HEK293T (cell line): ENCODE results near the gene TGM2.

Experiments used
- CTCF ChIA-PET: fragments of 350-600 bp; formaldehyde crosslinking; extraction: SDS; loops from one replicate; lab custom pipeline; 2021; ENCODE audit warnings: antibody characterized with exemption, inconsistent platforms; lab: Yijun Ruan, JAX
- POLR2A ChIA-PET: fragments of 350-600 bp; formaldehyde crosslinking; extraction: SDS; loops from one replicate; lab custom pipeline; 2020; ENCODE audit warnings: antibody characterized with exemption, inconsistent platforms; lab: Yijun Ruan, JAX
- DNase-seq: peaks from one replicate; pipeline ENCODE4 v3.0.0; 2012; ENCODE audit warnings: mixed read lengths; ENCODE audit errors: extremely low spot score
- ARNT ChIP-seq: fragments of 450-650 bp; IDR thresholded peaks from 2 replicates; pipeline ENCODE4 v1.6.1; 2017; ENCODE audit warnings: mild to moderate bottlenecking
- BHLHE40 ChIP-seq: fragments of 450-650 bp; IDR thresholded peaks from 2 replicates; pipeline ENCODE4 v1.6.1; 2016; ENCODE audit warnings: mild to moderate bottlenecking, moderate library complexity, borderline replicate concordance
- CTBP1 ChIP-seq: fragments of 450-650 bp; IDR thresholded peaks from 2 replicates; pipeline ENCODE4 v1.6.1; 2016; ENCODE audit warnings: borderline replicate concordance
- ELF4 ChIP-seq: fragments of 450-650 bp; IDR thresholded peaks from 2 replicates; pipeline ENCODE4 v1.6.1; 2017; ENCODE audit warnings: antibody characterized with exemption
- FOXA1 ChIP-seq: fragments of 450-650 bp; IDR thresholded peaks from 2 replicates; pipeline ENCODE4 v1.6.1; 2016; ENCODE audit warnings: mild to moderate bottlenecking
- FOXK2 ChIP-seq: fragments of 450-650 bp; IDR thresholded peaks from 2 replicates; pipeline ENCODE4 v1.6.1; 2016; ENCODE audit warnings: mild to moderate bottlenecking
- FOXM1 ChIP-seq: fragments of 450-650 bp; IDR thresholded peaks from 2 replicates; pipeline ENCODE4 v1.6.1; 2017; ENCODE audit warnings: mild to moderate bottlenecking, borderline replicate concordance
- HDGF ChIP-seq: fragments of 450-650 bp; IDR thresholded peaks from 2 replicates; pipeline ENCODE4 v1.6.1; 2017; ENCODE audit warnings: antibody characterized with exemption, borderline replicate concordance
- L3MBTL2 ChIP-seq: fragments of 450-650 bp; conservative IDR thresholded peaks from 2 replicates; pipeline ENCODE4 v1.6.1; 2016; ENCODE audit warnings: mild to moderate bottlenecking
- LEF1 ChIP-seq: fragments of 450-650 bp; IDR thresholded peaks from 2 replicates; pipeline ENCODE4 v1.6.1; 2017; ENCODE audit warnings: mild to moderate bottlenecking, borderline replicate concordance
- NFRKB ChIP-seq: fragments of 450-650 bp; IDR thresholded peaks from 2 replicates; pipeline ENCODE4 v1.6.1; 2016; ENCODE audit warnings: mild to moderate bottlenecking, moderate library complexity
- SP1 ChIP-seq: fragments of 450-650 bp; IDR thresholded peaks from 2 replicates; pipeline ENCODE4 v1.6.1; 2017
- SUZ12 ChIP-seq: fragments of 450-650 bp; IDR thresholded peaks from 2 replicates; pipeline ENCODE4 v1.6.1; 2016; ENCODE audit warnings: mild to moderate bottlenecking
- TARDBP ChIP-seq: fragments of 450-650 bp; IDR thresholded peaks from 2 replicates; pipeline ENCODE4 v1.6.1; 2016
- ZNF384 ChIP-seq: fragments of 450-650 bp; IDR thresholded peaks from 2 replicates; pipeline ENCODE4 v1.6.1; 2016
- TF ChIP-seq, protein P1 (sequence below): fragments of 450-650 bp; IDR thresholded peaks from 2 replicates; pipeline ENCODE4 v1.6.1; 2016

The TGM2 gene

DNA sequence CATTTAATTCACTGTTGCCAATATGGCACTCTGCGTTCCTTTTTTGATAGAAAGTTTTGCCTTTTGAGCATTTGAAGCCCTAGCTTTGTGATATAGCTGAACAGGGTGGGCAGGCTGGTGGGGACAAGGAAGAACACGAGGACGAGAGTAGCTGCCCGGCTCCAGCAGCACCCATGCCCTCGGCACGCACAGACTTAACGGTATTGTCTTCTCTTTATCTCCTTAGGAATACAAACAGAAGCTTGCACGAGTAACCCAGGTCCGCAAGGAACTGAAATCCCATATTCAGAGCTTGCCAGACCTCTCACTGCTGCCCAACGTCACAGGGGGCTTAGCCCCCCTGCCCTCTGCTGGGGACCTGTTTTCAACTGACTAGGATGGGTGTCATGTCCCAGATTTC is 75.6 kb downstream of the TGM2 start:
- ChIA-PET POLR2A (no interaction called here), CTCF (no interaction called here)
- DNase-seq, result no peak
- TF ChIP-seq FOXA1 (no peak), TARDBP (no peak), ZNF384 (no peak), NFRKB (no peak), SP1 (no peak), L3MBTL2 (no peak), LEF1 (no peak), SUZ12 (no peak), BHLHE40 (no peak)

DNA sequence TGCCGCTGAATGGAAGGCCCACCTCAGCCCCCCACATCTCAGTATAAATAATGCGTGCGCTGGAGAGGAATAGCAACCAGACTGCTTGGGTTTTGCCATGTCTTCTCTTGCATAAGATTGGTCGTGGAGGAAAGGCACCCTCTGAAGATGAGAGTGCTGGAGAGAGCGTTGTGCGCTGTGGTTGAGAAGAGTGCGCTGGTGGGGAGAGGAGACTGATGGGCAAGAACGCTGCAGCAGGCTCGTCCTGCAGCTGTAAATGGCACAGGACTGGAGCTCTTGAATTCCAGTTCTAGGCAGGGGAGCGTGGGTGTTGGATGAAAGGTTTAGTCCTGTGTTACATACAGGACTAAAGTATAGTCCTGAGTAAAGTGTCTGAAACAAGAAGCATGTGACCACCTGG is 80.0 kb downstream of the TGM2 start:
- POLR2A ChIA-PET, result no interaction called here
- TF ChIP-seq HDGF (no peak), NFRKB (no peak), TARDBP (no peak), FOXK2 (no peak), FOXA1 (no peak)
- DNase-seq, result no peak
- CTCF ChIA-PET, result interaction anchor here (4.1 kb wide), 1 partner anchor 12 kb away, joined by 12 read pairs; no protein-coding TSS in a partner anchor

DNA sequence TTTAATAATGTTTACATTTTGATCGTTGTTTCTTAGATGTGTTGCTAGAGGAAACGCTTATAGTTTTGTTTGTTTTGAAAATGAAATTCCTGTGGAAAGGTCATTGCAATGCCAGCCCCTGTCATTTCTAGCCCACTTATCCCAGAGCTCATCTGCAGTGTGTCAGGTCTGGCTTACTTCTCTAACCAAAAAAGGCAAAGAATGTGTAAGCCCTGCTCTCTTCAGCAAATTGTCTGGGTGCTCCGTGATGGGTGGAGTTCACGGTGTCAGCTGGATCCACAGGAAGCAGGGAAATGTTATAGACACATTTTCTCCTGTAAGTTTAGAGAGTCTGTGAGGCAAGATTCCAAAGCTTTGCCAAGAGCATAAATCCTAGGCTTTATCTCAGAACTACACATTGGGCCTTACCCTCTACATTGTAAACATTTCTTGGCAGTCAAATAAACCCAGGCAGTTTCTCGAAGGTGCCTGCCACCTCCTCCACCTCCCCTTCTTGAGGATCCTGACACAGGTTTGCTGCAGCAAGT is 80.6 kb downstream of the TGM2 start:
- POLR2A ChIA-PET, result no interaction called here
- CTCF ChIA-PET, result interaction anchor here (4.1 kb wide), 1 partner anchor 11 kb away, joined by 12 read pairs; no protein-coding TSS in a partner anchor
- no peak for DNase-seq
- TF ChIP-seq SUZ12 (no peak), FOXM1 (no peak), CTBP1 (no peak), BHLHE40 (no peak), FOXA1 (no peak), ELF4 (no peak), TARDBP (no peak), L3MBTL2 (no peak)

DNA sequence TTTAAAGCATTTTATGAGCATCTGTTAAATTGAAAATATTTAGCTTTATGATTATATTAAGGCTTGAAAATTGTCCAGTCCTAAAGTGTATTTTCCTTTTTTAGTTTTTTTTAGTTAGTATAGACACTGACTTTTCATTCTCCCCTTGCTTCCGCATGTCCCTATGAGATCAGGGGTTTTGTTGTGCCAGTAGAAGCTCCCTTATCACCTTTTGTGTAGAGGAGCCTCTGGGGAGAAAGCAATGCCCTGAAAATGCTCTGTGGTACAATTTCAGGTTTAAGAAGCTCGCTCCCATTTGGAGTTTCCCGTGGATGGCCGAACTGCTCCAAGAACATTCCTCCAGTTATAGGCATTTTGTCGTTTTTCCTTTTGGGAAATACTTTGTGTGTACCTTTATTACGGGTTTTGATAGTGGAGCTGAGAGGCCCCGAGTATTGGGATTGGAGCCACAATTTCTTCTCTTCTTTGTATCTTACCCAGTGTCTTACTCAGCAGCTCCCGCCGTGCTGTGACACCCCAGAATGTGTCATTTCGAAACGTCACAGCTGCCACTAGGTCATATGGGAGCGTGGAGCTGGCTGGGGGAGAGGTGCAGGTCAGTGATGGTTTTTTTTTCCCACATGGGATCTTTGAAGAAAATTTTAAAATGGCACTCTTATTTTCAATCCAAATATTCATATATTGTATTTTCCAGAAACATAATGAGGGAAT is 81.6 kb downstream of the TGM2 start:
- no peak for TF ChIP-seq FOXA1
- ChIA-PET POLR2A (no interaction called here), CTCF (interaction anchor here (0.7 to 4.1 kb wide), 2 partner anchors 10 to 548 kb away, joined by 5 to 12 read pairs; no protein-coding TSS in a partner anchor)
- DNase-seq, result no peak

DNA sequence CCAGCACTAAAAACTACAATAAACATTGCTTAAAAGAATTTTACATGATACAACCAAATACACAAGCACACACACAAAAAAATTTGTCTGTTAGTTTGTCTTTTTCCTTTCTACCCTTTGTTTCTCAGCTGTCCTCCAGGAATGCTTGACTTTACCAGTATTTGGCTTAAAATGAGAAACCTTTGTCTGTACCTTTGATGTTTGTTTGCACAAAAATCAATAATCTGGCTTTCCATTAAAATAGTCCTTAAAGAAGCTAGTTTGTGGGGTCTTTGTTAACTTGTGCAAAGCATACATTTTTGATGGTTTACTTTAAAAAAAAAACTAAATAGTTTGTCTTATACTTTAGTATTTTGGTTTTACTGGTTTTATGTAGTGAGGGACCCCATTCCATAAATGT is 82.2 kb downstream of the TGM2 start:
- CTCF ChIA-PET, result interaction anchor here (0.7 to 4.1 kb wide), 2 partner anchors 9 to 548 kb away, joined by 5 to 12 read pairs; no protein-coding TSS in a partner anchor
- DNase-seq, result no peak
- POLR2A ChIA-PET, result no interaction called here
- TF ChIP-seq LEF1 (no peak), FOXK2 (no peak), SP1 (no peak), SUZ12 (no peak), FOXM1 (no peak), ELF4 (no peak), BHLHE40 (no peak), TARDBP (no peak), NFRKB (no peak), L3MBTL2 (no peak), CTBP1 (no peak), ZNF384 (no peak), FOXA1 (no peak), HDGF (no peak), ARNT (no peak)
- TF ChIP-seq, protein P1, sequence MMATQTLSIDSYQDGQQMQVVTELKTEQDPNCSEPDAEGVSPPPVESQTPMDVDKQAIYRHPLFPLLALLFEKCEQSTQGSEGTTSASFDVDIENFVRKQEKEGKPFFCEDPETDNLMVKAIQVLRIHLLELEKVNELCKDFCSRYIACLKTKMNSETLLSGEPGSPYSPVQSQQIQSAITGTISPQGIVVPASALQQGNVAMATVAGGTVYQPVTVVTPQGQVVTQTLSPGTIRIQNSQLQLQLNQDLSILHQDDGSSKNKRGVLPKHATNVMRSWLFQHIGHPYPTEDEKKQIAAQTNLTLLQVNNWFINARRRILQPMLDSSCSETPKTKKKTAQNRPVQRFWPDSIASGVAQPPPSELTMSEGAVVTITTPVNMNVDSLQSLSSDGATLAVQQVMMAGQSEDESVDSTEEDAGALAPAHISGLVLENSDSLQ, result no peak

DNA sequence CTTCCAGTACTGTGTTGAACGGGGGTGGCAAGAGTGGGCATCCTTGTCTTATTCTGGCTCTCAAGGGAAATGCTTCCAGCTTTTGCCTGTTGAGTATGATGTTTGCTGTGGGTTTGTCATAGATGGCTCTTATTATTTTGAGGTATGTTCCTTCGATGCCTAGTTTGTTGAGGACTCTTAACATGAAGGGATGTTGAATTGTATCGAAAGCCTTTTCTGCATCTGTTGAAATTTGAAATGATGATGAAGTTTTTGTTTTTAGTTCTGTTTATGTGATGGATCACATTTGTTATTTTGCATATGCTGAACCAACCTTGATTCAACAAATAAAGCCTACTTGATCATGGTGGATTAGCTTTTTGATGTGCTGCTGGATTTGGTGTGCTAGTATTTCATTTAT is 83.5 kb downstream of the TGM2 start:
- POLR2A ChIA-PET, result no interaction called here
- CTCF ChIA-PET, result interaction anchor here (4.1 kb wide), 1 partner anchor 8 kb away, joined by 12 read pairs; no protein-coding TSS in a partner anchor
- TF ChIP-seq CTBP1 (no peak), FOXK2 (no peak), L3MBTL2 (no peak), FOXM1 (no peak), BHLHE40 (no peak), NFRKB (no peak), ARNT (no peak), TARDBP (no peak), ELF4 (no peak), SP1 (no peak), LEF1 (no peak)
- TF ChIP-seq, protein P1, result no peak
- no peak for DNase-seq

DNA sequence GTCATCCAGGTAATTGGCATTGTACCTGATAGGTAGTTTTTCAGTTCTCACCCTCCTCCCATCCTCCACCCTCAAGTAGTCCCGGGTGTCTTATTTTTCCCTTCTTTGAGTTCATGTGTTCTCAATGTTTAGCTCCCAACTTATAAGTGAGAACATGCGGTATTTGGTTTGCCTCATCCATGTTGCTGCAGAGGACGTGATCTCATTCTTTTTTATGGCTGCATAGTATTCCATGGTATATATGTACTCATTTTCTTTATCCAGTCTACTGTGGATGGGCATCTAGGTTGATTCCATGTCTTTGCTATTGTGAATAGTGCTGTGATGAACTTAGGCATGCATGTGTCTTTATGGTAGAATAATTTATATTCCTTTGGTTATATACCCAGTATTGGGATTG is 85.7 kb downstream of the TGM2 start:
- no peak for TF ChIP-seq FOXA1
- no peak for TF ChIP-seq BHLHE40
- TF ChIP-seq ARNT, result no peak
- no peak for TF ChIP-seq FOXM1
- no peak for TF ChIP-seq NFRKB
- no peak for TF ChIP-seq ZNF384
- TF ChIP-seq TARDBP, result no peak
- TF ChIP-seq FOXK2, result no peak
- TF ChIP-seq SUZ12, result no peak
- no peak for TF ChIP-seq SP1
- no peak for TF ChIP-seq HDGF
- no peak for TF ChIP-seq L3MBTL2
- TF ChIP-seq CTBP1, result no peak
- POLR2A ChIA-PET, result no interaction called here
- DNase-seq, result no peak
- CTCF ChIA-PET, result no interaction called here
